GM19328 (cell line): ENCODE measurements around the gene RXRA.

Experiments
- ATAC-seq: cut with Tn5 transposase; IDR thresholded peaks from one replicate; pipeline ENCODE4 v1.9.1; 2021; ENCODE audit warnings: mild to moderate bottlenecking, moderate library complexity; ENCODE audit not compliant: unreplicated experiment

Gene RXRA

GRCh38 chr9:134461426-134461982 lies 135.2 kb downstream of the RXRA start:
- no peak for ATAC-seq

GRCh38 chr9:134462318-134462717 lies 136.1 kb downstream of the RXRA start:
- no peak for ATAC-seq

- no peak for ATAC-seq
These were observed 137.0 kb downstream of the RXRA start for GRCh38 chr9:134463280-134463679.

- ATAC-seq, result no peak
These were observed 140.8 kb downstream of the RXRA start for GRCh38 chr9:134466869-134467616.

- no peak for ATAC-seq
These were observed 142.1 kb downstream of the RXRA start for GRCh38 chr9:134468358-134468757.

GRCh38 chr9:134469041-134469875 lies 143.0 kb downstream of the RXRA start:
- ATAC-seq, result no peak

- ATAC-seq, result no peak
These were observed 146.0 kb downstream of the RXRA start for GRCh38 chr9:134472256-134472655.

GRCh38 chr9:134473141-134474054 lies 147.1 kb downstream of the RXRA start:
- ATAC-seq, result no peak

GRCh38 chr9:134474055-134474370 lies 147.8 kb downstream of the RXRA start:
- no peak for ATAC-seq

- ATAC-seq, result no peak
These were observed 148.9 kb downstream of the RXRA start for GRCh38 chr9:134475011-134475790.

- no peak for ATAC-seq
These were observed 150.2 kb downstream of the RXRA start for GRCh38 chr9:134476272-134476941.

GRCh38 chr9:134476942-134477335 lies 150.7 kb downstream of the RXRA start:
- no peak for ATAC-seq

- ATAC-seq, result no peak
These were observed 151.2 kb downstream of the RXRA start for GRCh38 chr9:134477342-134477925.

- no peak for ATAC-seq
These were observed 151.7 kb downstream of the RXRA start for GRCh38 chr9:134477927-134478326.

GRCh38 chr9:134481762-134482161 lies 155.5 kb downstream of the RXRA start:
- ATAC-seq, result no peak

- ATAC-seq, result no peak
These were observed 156.0 kb downstream of the RXRA start for GRCh38 chr9:134482226-134482625.

GRCh38 chr9:134483361-134484184 lies 157.3 kb downstream of the RXRA start:
- ATAC-seq, result no peak

- no peak for ATAC-seq
These were observed 158.2 kb downstream of the RXRA start for GRCh38 chr9:134484479-134484878.
